Suprapubic skin (tissue), 4 donors: Measurements from ENCODE around the gene WDPCP. TPM values are rescaled to one million over a fixed set of nuclear protein-coding genes. Genes with fewer than 3 reads are reported as not detected.

Experiments
- DNase-seq, 2 donors: peaks; one replicate each; pipeline ENCODE4 v3.0.0-alpha.2; 2019; ENCODE audit warnings: low spot score in 2 of 2
- H3K27ac ChIP-seq: fragments of 200-600 bp; sonication (generic); one replicate; pipeline ENCODE4 v1.5.1; 2019
- H3K27me3 ChIP-seq: fragments of 200-600 bp; sonication (generic); one replicate; pipeline ENCODE4 v1.5.1; 2019
- H3K36me3 ChIP-seq: fragments of 200-600 bp; sonication (generic); one replicate; pipeline ENCODE4 v1.5.1; 2019
- H3K4me1 ChIP-seq: fragments of 200-600 bp; sonication (generic); one replicate; pipeline ENCODE4 v1.5.1; 2019
- H3K4me3 ChIP-seq: fragments of 200-600 bp; sonication (generic); one replicate; pipeline ENCODE4 v1.5.1; 2019; ENCODE audit warnings: mild to moderate bottlenecking
- H3K9me3 ChIP-seq: fragments of 200-600 bp; sonication (generic); one replicate; pipeline ENCODE4 v1.5.1; 2019
- EP300 ChIP-seq: sonication (generic); formaldehyde crosslinking; IDR thresholded peaks from one replicate; pipeline ENCODE4 v1.6.1; 2017; ENCODE audit warnings: antibody characterized with exemption
- POLR2A ChIP-seq, 2 donors: fragments of 450-650 bp; IDR thresholded peaks; one replicate each; pipeline ENCODE4 v1.6.1; 2017; ENCODE audit warnings: antibody characterized with exemption in 2 of 2, mild to moderate bottlenecking in 2 of 2, moderate library complexity in 2 of 2
- POLR2AphosphoS5 ChIP-seq, 3 donors: sonication (generic); formaldehyde crosslinking; IDR thresholded peaks; one replicate each; pipeline ENCODE4 v1.6.1; 2017; ENCODE audit warnings: antibody characterized with exemption in 3 of 3
- WGBS: methylation state at CpG from one replicate; pipeline ENCODE4 v1.1.5; 2018; 5-methylcytosine and 5-hydroxymethylcytosine counted together
- total RNA-seq, 4 donors: library from RNA; depleted of rRNA; stranded (reverse); fragments of >200 nt; gene quantifications; one replicate each; pipeline ENCODE4 v1.1.0, GENCODE V29; 2016
- TF ChIP-seq, protein P1 (sequence below), 2 donors: fragments of 200-600 bp in 1 of 2; fragments of 450-650 bp in 1 of 2; sonication (generic) in 1 of 2; IDR thresholded peaks; one replicate each; pipeline ENCODE4 v1.5.1; 2016 to 2019; ENCODE audit warnings: antibody characterized with exemption in 2 of 2, mild to moderate bottlenecking in 1 of 2, moderate library complexity in 1 of 2

The WDPCP gene
- total RNA-seq, 4 donors from 2014 or later = 6.7 to 18.7 (median 9.7) TPM

GRCh38 chr2:63440612-63441011 lies 147.7 kb downstream of the WDPCP start:
- DNase-seq = no peak
- Histone ChIP-seq H3K4me3 (no peak overlapping the region), H3K4me1 (no peaks in the 10 kb centered on the region), H3K27ac (no peak overlapping the region), H3K27me3 (no peaks in the 10 kb centered on the region), H3K9me3 (no peaks in the 10 kb centered on the region), H3K36me3 (no peaks in the 10 kb centered on the region)
- WGBS = 88% methylated on average over 1 of the region's 1 CpG
- TF ChIP-seq POLR2AphosphoS5 (IDR thresholded peaks at IDR 0.05) (no peak), POLR2A (IDR thresholded peaks at IDR 0.05) (no peak), EP300 (no peak)
- TF ChIP-seq, protein P1, sequence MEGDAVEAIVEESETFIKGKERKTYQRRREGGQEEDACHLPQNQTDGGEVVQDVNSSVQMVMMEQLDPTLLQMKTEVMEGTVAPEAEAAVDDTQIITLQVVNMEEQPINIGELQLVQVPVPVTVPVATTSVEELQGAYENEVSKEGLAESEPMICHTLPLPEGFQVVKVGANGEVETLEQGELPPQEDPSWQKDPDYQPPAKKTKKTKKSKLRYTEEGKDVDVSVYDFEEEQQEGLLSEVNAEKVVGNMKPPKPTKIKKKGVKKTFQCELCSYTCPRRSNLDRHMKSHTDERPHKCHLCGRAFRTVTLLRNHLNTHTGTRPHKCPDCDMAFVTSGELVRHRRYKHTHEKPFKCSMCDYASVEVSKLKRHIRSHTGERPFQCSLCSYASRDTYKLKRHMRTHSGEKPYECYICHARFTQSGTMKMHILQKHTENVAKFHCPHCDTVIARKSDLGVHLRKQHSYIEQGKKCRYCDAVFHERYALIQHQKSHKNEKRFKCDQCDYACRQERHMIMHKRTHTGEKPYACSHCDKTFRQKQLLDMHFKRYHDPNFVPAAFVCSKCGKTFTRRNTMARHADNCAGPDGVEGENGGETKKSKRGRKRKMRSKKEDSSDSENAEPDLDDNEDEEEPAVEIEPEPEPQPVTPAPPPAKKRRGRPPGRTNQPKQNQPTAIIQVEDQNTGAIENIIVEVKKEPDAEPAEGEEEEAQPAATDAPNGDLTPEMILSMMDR (IDR thresholded peaks at IDR 0.05) = no peak

GRCh38 chr2:63438181-63438580 lies 150.1 kb downstream of the WDPCP start:
- Histone ChIP-seq H3K36me3 (no peaks in the 10 kb centered on the region), H3K27me3 (no peaks in the 10 kb centered on the region), H3K27ac (no peak overlapping the region), H3K4me3 (no peak overlapping the region), H3K4me1 (no peaks in the 10 kb centered on the region), H3K9me3 (no peaks in the 10 kb centered on the region)
- TF ChIP-seq POLR2A (IDR thresholded peaks at IDR 0.05) (no peak), EP300 (no peak), POLR2AphosphoS5 (IDR thresholded peaks at IDR 0.05) (no peak)
- TF ChIP-seq, protein P1 (IDR thresholded peaks at IDR 0.05) = no peak
- 73% methylated on average over 1 of the region's 1 CpG for WGBS
- no peak for DNase-seq

GRCh38 chr2:63436488-63436887 lies 151.8 kb downstream of the WDPCP start:
- Histone ChIP-seq H3K4me1 (no peaks in the 10 kb centered on the region), H3K27ac (no peak overlapping the region), H3K27me3 (no peaks in the 10 kb centered on the region), H3K36me3 (no peaks in the 10 kb centered on the region), H3K9me3 (no peaks in the 10 kb centered on the region), H3K4me3 (no peak overlapping the region)
- TF ChIP-seq, protein P1 (IDR thresholded peaks at IDR 0.05) = no peak
- no peak for DNase-seq

GRCh38 chr2:63435070-63435469 lies 153.2 kb downstream of the WDPCP start:
- DNase-seq = no peak
- Histone ChIP-seq H3K36me3 (no peaks in the 10 kb centered on the region), H3K27me3 (no peaks in the 10 kb centered on the region), H3K4me1 (no peaks in the 10 kb centered on the region), H3K4me3 (no peak overlapping the region), H3K9me3 (no peaks in the 10 kb centered on the region), H3K27ac (no peak overlapping the region)
- 87% methylated on average over 1 of the region's 1 CpG for WGBS
- TF ChIP-seq, protein P1 (IDR thresholded peaks at IDR 0.05) = no peak
- TF ChIP-seq POLR2A (IDR thresholded peaks at IDR 0.05) = no peak
- no peak for TF ChIP-seq POLR2AphosphoS5 (IDR thresholded peaks at IDR 0.05)

- no peak for DNase-seq
- TF ChIP-seq POLR2AphosphoS5 (IDR thresholded peaks at IDR 0.05) = no peak
- TF ChIP-seq EP300 = no peak
- TF ChIP-seq POLR2A (IDR thresholded peaks at IDR 0.05) = no peak
- H3K27me3 ChIP-seq = no peaks in the 10 kb centered on the region
- H3K9me3 ChIP-seq = no peaks in the 10 kb centered on the region
- H3K27ac ChIP-seq = no peak overlapping the region
- H3K4me1 ChIP-seq = no peaks in the 10 kb centered on the region
- H3K36me3 ChIP-seq = no peaks in the 10 kb centered on the region
- no peak overlapping the region for H3K4me3 ChIP-seq
- WGBS = 79% methylated on average over 12 of the region's 12 CpGs
Observed at GRCh38 chr2:63434024-63435001, 154.0 kb downstream of the WDPCP start.
